Erythroblast (primary cell): ENCODE data around the gene EYS.

ENCODE experiments used
- GATA1 ChIP-seq: IDR thresholded peaks from 2 replicates; pipeline ENCODE4 v1.6.1; 2011; ENCODE audit warnings: low read depth, mild to moderate bottlenecking, control low read depth, low read length, moderate library complexity
- POLR2A ChIP-seq: IDR thresholded peaks from 2 replicates; pipeline ENCODE4 v1.6.1; 2011; ENCODE audit warnings: mild to moderate bottlenecking, low read length

- no peak for TF ChIP-seq POLR2A
- TF ChIP-seq GATA1: no peak
Observed at GRCh38 chr6:65623566-65623965, 83.5 kb downstream of the EYS start.
